A549 treated with AZD9567 at 1 μM for 4 hours (cell line): ENCODE data around the gene EPB41L1. TPM values are rescaled to one million over a fixed set of nuclear protein-coding genes. Genes with fewer than 3 reads are reported as not detected.

Experiments
- total RNA-seq: library from RNA; stranded (reverse); fragments of 200-300 nt; extraction: Qiagen RNA extraction; gene quantifications from 5 replicates; pipeline ENCODE4 v1.2.3, GENCODE V29; 2022; ENCODE audit not compliant: insufficient read depth

Gene EPB41L1
- 52.9 to 66.8 TPM (median 63.4 TPM) in 5 replicates for total RNA-seq

GRCh38 chr20:36154700-36155628 is at the start of gene EPB41L1:
Gene EPB41L1, plus strand, starts transcription at chr20:36154740. Its CDS starts 19,038 bp downstream, at chr20:36173778.

GRCh38 chr20:36235892-36236785 is 81.6 kb downstream of the EPB41L1 start, which contains the start of gene AAR2:
Gene AAR2, plus strand, starts transcription at chr20:36236478. Its CDS starts 3,391 bp downstream, at chr20:36239869.

Other genes starting within 250 kb of the EPB41L1 start
- 45.3 to 105 TPM (median 96.0 TPM) in 5 replicates for gene SCAND1, start 200.2 kb upstream of the EPB41L1 start, total RNA-seq
- 6.4 to 7.1 TPM (median 6.7 TPM) in 4 of 5 replicates, not detected in the other for gene CNBD2, start 186.2 kb upstream of the EPB41L1 start, total RNA-seq
- gene AAR2, start 81.7 kb downstream of the EPB41L1 start, total RNA-seq = 40.8 to 46.1 TPM (median 41.7 TPM) in 5 replicates
- gene DLGAP4, start 151.6 kb downstream of the EPB41L1 start, total RNA-seq = 46.5 to 56.5 TPM (median 55.0 TPM) in 5 replicates